ENCODE measurements around the gene PITPNB.
A peak's percentile ranks its signal among the peaks of the same experiment; 100 is the strongest.

The PITPNB gene

DNA sequence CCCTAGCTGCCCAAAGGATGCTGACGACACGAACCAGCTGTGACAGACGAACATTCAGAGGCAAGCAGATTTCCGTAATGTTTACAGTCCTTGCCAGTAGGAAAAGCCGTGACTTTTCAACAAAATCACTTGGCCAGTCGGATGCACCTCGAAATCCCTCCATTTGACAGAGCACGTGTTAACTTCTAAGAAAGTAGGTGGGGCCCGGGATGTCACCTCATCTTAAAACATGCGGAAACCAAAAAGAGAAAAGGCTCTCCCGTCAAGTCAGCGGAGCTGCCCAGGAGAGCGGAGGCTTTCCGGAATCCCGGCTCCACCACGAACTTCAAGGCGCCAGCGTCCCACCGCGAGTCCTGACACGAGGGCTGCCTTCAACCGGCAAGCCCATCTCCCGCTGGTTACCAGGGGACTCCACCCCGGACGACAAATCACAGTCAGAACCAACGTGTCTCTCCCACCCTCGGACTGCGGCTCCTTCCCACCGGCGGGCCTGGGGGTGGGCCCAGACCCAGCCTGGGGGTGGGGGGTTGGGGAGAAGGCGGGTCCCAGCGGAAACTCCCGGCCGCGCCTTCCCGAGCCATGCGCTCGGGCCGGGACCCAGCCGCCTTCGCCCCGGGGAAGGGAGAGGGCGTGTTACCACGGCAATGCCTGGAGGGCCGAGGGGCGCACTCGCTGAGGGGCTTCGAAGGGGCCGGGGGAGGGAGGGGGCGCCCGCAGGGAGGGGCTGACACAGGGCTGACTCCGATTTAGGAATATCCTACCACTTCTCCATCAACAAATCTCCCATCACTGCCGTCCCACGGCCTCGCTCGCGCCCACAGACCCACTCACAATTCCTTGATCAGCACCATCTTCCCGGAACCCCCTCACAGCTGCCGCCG is 475 bp downstream of the PITPNB start:
- peak; percentile 5 to 17 for DNase-seq

- no peak for DNase-seq
Measured at GRCh38 chr22:27915986-27916385, 3.1 kb downstream of the PITPNB start.

- no peak for DNase-seq
Measured at GRCh38 chr22:27913162-27913741, 5.8 kb downstream of the PITPNB start.

- no peak for DNase-seq
Measured at GRCh38 chr22:27912101-27912500, 7.0 kb downstream of the PITPNB start.

GRCh38 chr22:27911330-27911729 is 7.7 kb downstream of the PITPNB start:
- no peak for DNase-seq

DNA sequence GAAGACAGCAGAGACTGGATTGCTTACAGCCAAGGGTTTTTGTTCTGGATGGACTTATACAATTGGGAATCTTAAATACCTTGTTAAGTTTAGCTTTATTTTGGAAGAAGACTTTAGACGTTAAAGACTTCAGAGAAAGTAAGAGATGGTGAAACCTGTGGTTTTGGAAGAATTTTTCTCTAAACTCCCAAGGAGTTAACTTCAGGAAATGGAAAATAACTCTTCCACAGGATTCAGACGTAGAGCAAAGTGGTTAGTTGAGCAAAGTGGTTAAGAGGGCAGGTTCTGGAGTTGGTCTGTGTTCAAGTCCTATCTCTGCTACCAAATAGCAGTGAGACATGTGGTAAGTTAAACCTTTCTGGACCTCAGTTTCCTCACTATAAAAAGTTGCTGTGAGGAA is 12.8 kb downstream of the PITPNB start:
- DNase-seq, result no peak

DNA sequence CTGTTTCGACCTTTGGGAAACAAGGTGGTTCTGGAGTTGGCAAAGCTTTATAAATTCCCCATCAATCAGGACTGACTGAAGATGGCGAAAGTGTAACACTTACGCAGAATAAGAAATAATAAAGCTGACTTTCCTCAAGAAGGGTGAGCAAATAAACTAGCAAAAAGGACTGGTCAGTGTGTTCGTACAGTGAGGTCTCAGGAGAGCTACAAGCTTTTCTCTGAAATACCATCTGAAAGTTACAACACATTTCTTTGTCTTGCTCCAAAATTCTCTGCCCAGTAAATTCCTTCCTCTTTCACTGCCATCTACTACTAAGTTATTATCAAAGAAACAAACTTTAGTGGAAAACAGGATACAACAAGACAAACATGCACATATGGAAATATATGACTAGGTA is 13.4 kb downstream of the PITPNB start:
- no peak for DNase-seq

DNA sequence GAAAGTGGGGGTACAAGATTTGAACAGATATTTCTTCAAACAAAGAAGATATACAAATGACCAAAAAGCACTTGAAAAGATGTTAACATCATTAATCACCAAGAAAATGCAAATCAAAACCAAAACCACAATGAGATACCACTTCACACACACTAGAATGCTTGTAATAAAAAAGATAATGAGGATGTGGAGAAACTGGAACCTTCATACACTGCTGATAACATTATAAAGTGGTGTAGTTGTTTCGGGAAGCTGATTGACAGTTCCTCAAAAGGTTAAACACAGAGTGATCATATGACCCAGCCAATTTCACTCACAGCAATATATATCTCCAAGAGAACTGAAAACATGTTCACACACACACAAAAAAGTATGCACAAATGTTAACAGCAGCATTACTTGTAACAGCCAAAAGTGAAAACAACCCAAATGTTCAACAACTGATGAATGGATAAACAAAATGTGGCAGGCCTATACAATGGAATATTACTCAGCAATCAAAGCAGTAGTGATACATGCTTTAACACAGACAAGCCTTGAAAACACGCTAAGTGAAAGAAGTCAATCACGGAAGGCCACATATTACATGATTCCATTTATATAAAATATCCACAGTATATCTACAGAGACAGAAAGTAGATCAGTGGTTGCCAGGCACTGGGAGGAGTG is 15.1 kb downstream of the PITPNB start:
- DNase-seq, result no peak

- no peak for DNase-seq
Measured at GRCh38 chr22:27900153-27900552, 18.9 kb downstream of the PITPNB start.

DNA sequence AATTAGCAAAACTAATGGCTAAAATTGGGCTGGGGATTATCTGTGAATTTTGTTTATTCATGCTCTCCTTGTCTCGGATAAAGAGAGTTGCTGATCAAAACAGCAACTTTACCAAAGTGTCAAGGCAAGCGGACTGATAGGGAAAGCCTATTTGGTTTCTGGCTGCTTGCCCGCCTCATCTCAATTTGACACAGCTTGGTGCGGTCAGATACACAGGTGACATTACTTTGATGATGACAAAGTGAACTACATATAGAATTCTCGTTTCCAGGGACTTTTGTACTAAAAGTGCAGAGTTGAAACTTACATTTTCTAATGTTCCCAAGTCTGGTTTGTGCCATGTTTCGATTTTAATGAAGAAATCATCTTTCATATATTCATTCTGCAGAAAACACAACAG is 22.8 kb downstream of the PITPNB start:
- no peak for DNase-seq

DNA sequence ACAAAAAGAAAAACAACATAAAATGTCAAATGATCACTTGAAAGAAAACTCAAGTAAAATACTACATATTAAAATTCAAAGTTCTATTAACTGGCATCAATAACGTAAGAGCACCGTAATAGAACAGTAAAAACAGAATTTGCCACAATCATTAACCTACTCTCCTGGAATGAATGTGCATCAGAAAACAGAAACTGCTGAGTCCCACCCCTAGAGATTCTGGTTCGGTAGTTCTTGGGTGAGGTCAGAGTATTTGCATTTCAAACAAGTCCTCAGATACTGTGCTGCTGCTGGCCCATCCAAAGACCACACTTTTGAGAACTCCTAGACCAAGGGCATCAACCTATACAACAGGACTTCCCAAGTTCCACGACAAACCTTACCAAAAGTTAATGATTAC is 23.5 kb downstream of the PITPNB start:
- DNase-seq, result no peak

DNA sequence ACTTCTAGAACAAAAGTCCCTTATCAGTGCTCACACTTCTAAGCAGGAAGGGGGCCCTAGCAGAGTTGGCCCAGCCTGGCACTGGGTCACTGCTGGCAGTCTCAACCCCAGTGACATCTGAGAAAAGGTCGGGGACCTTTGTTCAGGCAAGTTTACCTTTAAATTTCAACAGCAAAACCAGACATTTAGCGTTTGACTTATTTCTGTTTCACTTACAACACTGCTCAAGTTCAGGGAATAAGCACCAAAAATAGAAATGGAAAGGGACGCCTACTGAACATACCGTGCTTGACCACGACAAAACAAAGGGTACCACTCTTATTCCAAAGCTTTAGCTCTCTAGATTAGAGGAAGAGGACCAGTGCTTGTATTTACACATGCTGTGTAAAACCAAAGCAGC is 26.2 kb downstream of the PITPNB start:
- no peak for DNase-seq

- DNase-seq, result no peak
Measured at GRCh38 chr22:27892064-27892463, 27.0 kb downstream of the PITPNB start.

DNA sequence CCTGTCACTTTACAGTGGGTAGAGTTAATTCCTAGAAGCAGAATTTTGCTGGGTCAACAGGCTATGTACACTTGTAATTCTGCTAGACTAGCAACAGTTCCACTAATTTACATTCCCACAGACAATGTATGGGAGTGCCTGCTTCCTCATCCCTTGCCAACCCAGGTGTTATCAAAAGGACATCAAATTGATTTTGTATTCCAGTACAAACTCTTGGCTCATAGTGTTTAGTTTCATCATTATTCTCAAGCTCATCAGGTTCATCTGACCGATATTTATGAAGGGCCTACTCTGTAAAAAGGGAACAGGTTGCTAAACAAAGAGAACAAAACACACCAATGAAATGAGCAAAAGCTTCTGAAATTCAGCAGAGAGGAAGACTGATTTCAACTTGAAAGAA is 30.7 kb downstream of the PITPNB start:
- DNase-seq, result no peak

GRCh38 chr22:27886843-27887151 is 32.3 kb downstream of the PITPNB start:
- no peak for DNase-seq

DNA sequence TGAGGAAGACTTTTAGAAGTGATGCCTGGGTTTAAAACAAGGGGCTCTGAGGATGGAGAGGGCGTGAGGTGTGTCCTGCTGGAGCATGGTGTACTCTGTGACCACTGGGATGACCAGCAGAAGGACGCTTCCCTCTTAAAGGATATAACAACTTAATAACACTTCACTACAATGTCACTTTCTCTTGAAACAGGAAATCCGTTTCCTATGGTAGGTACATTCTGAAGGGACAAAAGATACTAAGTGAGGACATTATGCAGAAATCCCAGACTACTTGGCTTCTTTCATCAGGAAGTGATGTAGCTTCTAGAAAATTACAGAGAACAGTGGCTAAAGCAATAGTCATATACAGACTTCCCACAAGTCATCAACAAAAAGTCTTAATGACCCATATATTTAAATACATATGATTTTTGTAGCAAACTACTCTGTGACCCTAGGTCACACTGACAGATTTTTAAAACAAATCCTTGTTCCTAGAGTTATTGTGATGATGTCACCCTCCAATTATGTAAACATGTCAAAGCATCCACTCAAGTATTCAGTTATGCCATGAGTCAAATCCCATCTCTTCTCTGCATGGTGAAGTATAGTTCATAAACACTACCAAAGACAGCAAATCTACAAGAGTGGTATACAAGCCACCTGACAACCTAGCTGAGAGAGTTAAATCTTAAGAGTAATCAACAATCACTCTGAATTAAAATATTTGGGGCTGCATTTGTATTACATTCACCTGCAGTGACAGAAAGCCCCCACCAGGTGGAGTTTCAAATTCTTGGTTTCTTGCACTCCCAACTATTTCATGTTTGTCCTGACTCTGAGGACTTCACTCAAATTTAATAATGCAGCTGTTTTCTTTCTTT is 32.8 kb downstream of the PITPNB start:
- no peak for DNase-seq

- no peak for DNase-seq
Measured at GRCh38 chr22:27883656-27884350, 35.3 kb downstream of the PITPNB start.

- DNase-seq, result no peak
Measured at GRCh38 chr22:27882507-27883290, 36.4 kb downstream of the PITPNB start.

- DNase-seq, result no peak
Measured at GRCh38 chr22:27881421-27881820, 37.6 kb downstream of the PITPNB start.

DNA sequence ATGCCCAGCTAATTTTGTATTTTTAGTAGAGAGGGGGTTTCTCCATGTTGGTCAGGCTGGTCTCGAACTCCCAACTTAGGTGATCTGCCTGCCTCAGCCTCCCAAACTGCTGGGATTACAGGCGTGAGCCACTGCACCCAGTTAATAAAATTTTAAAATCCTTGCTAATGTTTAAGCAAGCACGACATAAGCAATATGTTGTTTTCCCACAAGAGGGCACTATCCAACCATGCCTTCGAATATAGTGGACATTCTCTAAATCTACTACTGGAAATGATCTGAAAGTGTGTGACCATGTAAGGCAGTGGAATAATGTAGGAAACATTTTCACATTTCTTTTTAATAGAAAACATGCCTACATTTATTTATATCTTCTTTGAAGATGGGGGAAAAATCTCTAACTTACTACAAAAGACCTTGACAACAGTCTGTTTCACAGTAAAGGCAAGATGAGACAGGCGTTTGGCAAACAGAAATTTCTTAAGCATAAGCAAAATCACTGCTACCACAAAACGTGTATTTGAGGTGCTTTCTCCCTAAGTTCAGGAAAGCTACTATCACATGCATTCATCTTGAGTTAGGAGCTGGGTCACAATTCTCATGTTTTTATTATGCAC is 38.2 kb downstream of the PITPNB start:
- peak; percentile 24 to 34 for DNase-seq

DNA sequence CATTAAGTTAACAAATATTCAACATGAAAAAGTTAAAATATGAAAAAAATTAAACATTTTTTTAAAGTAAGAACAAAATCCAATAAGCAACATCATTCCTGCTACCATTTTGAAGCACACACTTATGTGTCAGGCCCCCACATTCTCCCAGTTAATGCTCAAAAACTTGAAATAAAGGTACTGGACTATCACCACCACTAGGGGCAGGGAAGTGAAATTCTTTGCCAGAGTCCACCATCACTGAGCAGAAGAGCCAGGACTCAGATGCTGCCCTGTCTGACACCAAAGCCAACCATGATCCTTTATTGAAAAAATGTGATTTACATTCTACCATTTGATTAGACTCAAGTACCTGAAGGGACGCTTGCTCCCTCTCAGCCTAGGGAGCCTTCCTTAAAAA is 39.1 kb downstream of the PITPNB start:
- DNase-seq, result peak; percentile 22 to 29

Measured in SHP77 (cell line).